ENCODE measurements around the gene OR2T1.
"Not testable (repeated sequence)": the region's sequence is repeated elsewhere in the genome, so short reads cannot be mapped to it uniquely, and the experiment has no call there.

GRCh38 chr1:248456635-248457034 is 53.8 kb downstream of the OR2T1 start:
- not testable (repeated sequence) for TF ChIP-seq CTCF, POLR2A (IDR thresholded peaks at IDR 0.05)

Data from adrenal gland (tissue), 5 donors.